ENCODE measurements around the gene PNRC2. TPM values are rescaled to one million over a fixed set of nuclear protein-coding genes. Genes with fewer than 3 reads are reported as not detected.
A peak's percentile ranks its signal among the peaks of the same experiment; 100 is the strongest.

Gene PNRC2
- total RNA-seq, 1 donor from 2014 or later = 365 TPM

DNA sequence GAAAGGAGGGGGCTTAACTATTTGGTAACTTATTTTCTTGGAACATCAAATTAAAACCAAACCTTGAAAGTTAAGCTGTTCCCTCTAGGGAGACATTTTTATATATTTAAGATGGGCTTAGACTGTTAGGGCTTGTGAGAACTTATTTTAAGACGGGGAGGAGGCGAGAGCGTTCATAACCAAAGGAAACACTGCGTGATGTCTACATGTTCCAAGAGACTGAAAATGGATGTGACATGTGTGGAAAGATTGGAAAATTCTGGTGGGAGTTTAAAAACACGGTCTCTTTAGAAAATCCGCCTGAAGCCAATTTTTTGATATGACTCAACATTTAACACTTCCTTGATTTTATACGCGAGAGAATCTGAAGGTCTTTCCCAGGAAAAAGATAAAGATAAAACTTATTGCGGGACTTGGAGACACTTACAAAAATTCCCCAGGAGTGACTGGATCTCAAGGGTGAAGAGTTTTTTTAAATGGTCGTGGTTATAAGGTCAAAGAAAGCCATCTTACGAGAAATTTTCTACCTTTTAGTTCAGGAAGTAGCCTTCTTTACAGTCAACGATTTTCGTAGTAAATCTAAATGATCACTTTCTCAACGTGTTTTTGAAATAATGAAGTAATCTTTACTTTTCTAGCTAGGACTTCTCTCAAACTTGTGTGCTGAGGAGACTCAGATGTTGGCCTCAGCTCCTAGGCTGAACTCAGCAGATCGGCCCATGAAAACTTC, 828 bp downstream of the PNRC2 start:
- H3K4me1 Mint-ChIP-seq = peaks cover 35% of the 10 kb centered on the region
- peaks cover 15% of the 10 kb centered on the region for H3K36me3 Mint-ChIP-seq
- H3K27me3 ChIP-seq = no peaks in the 10 kb centered on the region
- peaks cover 9% of the 10 kb centered on the region for H3K4me1 ChIP-seq
- no peaks in the 10 kb centered on the region for H3K36me3 ChIP-seq
- H3K27ac ChIP-seq = peak overlapping the region; percentile 100
- H3K9me3 Mint-ChIP-seq = no peaks in the 10 kb centered on the region
- H3K79me2 ChIP-seq (ENCODE audit: low read depth) = peaks cover 34% of the 10 kb centered on the region
- no peaks in the 10 kb centered on the region for H3K9me3 ChIP-seq (ENCODE audit: low read depth)
- peak overlapping the region; percentile 62 for H3K27ac Mint-ChIP-seq
- peaks cover 44% of the 10 kb centered on the region for H4K20me1 ChIP-seq (ENCODE audit: low read depth)
- DNase-seq (ENCODE audit: low spot score) = no peak
- H3K27me3 Mint-ChIP-seq (ENCODE audit: insufficient read depth, low read depth) = peaks cover 7% of the 10 kb centered on the region
- H3K9ac ChIP-seq = peak overlapping the region; percentile 100
- H3F3A ChIP-seq (ENCODE audit: low read depth) = peaks cover 60% of the 10 kb centered on the region
- TF ChIP-seq EZH2 (IDR thresholded peaks at IDR 0.05) (no peak), EZH2phosphoT487 (IDR thresholded peaks at IDR 0.05) (no peak)
- TF ChIP-seq, protein P1, sequence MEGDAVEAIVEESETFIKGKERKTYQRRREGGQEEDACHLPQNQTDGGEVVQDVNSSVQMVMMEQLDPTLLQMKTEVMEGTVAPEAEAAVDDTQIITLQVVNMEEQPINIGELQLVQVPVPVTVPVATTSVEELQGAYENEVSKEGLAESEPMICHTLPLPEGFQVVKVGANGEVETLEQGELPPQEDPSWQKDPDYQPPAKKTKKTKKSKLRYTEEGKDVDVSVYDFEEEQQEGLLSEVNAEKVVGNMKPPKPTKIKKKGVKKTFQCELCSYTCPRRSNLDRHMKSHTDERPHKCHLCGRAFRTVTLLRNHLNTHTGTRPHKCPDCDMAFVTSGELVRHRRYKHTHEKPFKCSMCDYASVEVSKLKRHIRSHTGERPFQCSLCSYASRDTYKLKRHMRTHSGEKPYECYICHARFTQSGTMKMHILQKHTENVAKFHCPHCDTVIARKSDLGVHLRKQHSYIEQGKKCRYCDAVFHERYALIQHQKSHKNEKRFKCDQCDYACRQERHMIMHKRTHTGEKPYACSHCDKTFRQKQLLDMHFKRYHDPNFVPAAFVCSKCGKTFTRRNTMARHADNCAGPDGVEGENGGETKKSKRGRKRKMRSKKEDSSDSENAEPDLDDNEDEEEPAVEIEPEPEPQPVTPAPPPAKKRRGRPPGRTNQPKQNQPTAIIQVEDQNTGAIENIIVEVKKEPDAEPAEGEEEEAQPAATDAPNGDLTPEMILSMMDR (IDR thresholded peaks at IDR 0.05) = no peak
- peak overlapping the region; percentile 100 for H3K4me3 Mint-ChIP-seq
- H2AFZ ChIP-seq (replicated peaks) = no peak overlapping the region
- peak overlapping the region; percentile 90 for H3K4me2 ChIP-seq
- peak overlapping the region; percentile 97 for H3K4me3 ChIP-seq

DNA sequence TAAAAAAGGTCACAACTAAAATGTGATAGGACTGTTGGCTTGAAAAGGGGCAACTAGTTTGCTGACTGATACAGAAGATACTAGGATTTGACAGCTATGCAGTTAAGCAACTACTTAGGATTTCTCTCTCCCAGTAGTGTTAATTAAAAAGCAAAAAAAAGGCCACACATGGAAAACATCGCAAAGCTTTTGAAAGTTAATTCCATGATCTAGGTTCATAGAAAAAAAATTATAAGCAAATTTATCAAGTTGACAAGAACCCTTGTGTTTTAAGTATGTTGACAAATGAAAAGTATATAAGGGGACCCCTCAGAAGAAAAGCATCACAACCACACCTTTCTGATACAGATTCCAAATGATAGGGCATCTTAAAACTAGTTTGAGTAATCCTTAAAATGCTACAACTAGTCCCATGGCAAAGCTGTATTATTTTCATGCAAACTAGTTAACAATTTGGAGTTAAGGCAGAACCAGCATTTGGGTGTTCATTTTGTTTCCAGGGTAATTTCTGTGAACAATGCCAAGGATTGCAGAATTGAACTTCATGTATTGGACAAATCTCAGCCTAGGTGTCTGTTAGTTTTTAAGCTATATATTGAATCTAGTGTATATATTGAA, 4.1 kb downstream of the PNRC2 start:
- H3K4me1 Mint-ChIP-seq = peaks cover 17% of the 10 kb centered on the region
- no peak overlapping the region for H3K4me3 ChIP-seq
- no peak overlapping the region for H3K9ac ChIP-seq
- H3F3A ChIP-seq (ENCODE audit: low read depth) = peaks cover 86% of the 10 kb centered on the region
- no peaks in the 10 kb centered on the region for H3K9me3 ChIP-seq (ENCODE audit: low read depth)
- DNase-seq (ENCODE audit: low spot score) = no peak
- H3K4me1 ChIP-seq = peaks cover 2% of the 10 kb centered on the region
- no peak overlapping the region for H3K4me3 Mint-ChIP-seq
- no peaks in the 10 kb centered on the region for H3K27me3 Mint-ChIP-seq (ENCODE audit: insufficient read depth, low read depth)
- H3K27me3 ChIP-seq = no peaks in the 10 kb centered on the region
- TF ChIP-seq EZH2phosphoT487 (IDR thresholded peaks at IDR 0.05) (no peak), EZH2 (IDR thresholded peaks at IDR 0.05) (no peak)
- TF ChIP-seq, protein P1 (IDR thresholded peaks at IDR 0.05) = no peak
- H3K79me2 ChIP-seq (ENCODE audit: low read depth) = peaks cover 64% of the 10 kb centered on the region
- H2AFZ ChIP-seq (replicated peaks) = no peak overlapping the region
- H3K27ac Mint-ChIP-seq = no peak overlapping the region
- H3K36me3 ChIP-seq = peaks cover 9% of the 10 kb centered on the region
- peaks cover 73% of the 10 kb centered on the region for H4K20me1 ChIP-seq (ENCODE audit: low read depth)
- H3K27ac ChIP-seq = peak overlapping the region; percentile 56
- no peak overlapping the region for H3K4me2 ChIP-seq
- no peaks in the 10 kb centered on the region for H3K9me3 Mint-ChIP-seq
- H3K36me3 Mint-ChIP-seq = peaks cover 21% of the 10 kb centered on the region

DNA sequence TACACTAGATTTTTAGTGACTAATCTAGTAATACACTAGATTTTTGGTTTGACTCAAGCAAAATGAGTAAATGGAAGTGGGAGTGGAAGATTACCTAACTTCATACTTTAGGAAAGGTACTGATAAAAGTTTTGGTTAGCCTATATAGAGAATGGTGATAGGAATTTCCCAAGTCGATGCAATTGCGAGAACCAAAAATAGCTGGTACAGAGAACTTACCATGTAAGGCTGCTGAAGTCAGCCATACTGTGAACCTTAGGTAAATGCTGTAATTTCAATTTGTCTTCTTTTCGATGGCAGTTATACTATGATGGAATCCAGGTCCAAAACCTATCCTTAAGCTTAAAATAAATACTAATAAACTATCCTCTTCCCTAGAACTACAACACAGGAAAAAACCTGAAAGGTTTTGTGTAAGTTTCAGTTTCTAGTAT, 4.6 kb downstream of the PNRC2 start:
- H2AFZ ChIP-seq (replicated peaks) = no peak overlapping the region
- H3K4me3 ChIP-seq = no peak overlapping the region
- no peak for DNase-seq (ENCODE audit: low spot score)
- no peaks in the 10 kb centered on the region for H3K27me3 ChIP-seq
- peaks cover 69% of the 10 kb centered on the region for H3K79me2 ChIP-seq (ENCODE audit: low read depth)
- TF ChIP-seq EZH2 (IDR thresholded peaks at IDR 0.05) (no peak), EZH2phosphoT487 (IDR thresholded peaks at IDR 0.05) (no peak)
- TF ChIP-seq, protein P1 (IDR thresholded peaks at IDR 0.05) = no peak
- H3K9me3 Mint-ChIP-seq = no peaks in the 10 kb centered on the region
- no peak overlapping the region for H3K9ac ChIP-seq
- H3K4me3 Mint-ChIP-seq = no peak overlapping the region
- no peaks in the 10 kb centered on the region for H3K27me3 Mint-ChIP-seq (ENCODE audit: insufficient read depth, low read depth)
- H3K4me1 ChIP-seq = no peaks in the 10 kb centered on the region
- H3K9me3 ChIP-seq (ENCODE audit: low read depth) = no peaks in the 10 kb centered on the region
- H3K27ac Mint-ChIP-seq = no peak overlapping the region
- H3K36me3 ChIP-seq = peaks cover 14% of the 10 kb centered on the region
- H3K4me2 ChIP-seq = no peak overlapping the region
- H3K36me3 Mint-ChIP-seq = peaks cover 22% of the 10 kb centered on the region
- H4K20me1 ChIP-seq (ENCODE audit: low read depth) = peaks cover 78% of the 10 kb centered on the region
- H3K4me1 Mint-ChIP-seq = peaks cover 14% of the 10 kb centered on the region
- peaks cover 85% of the 10 kb centered on the region for H3F3A ChIP-seq (ENCODE audit: low read depth)
- peak overlapping the region; percentile 56 for H3K27ac ChIP-seq
